IMR-90 (cell line): ENCODE data around the gene TAF4. TPM values are rescaled to one million over a fixed set of nuclear protein-coding genes. Genes with fewer than 3 reads are reported as not detected.
A peak's percentile ranks its signal among the peaks of the same experiment; 100 is the strongest.

Source experiments
- ATAC-seq: fragments of 200-7000 bp; cut with Tn5 transposase; 2 replicates; pipeline ENCODE4 v1.9.1; 2020; ENCODE audit warnings: low read depth, mild to moderate bottlenecking, moderate library complexity
- BruUV-seq: library from RNA; stranded (reverse); fragments of 400-500 nt; replicated peaks from 2 replicates; lab custom pipeline; 2021; lab: Mats Ljungman, UMichigan
- CTCF ChIA-PET: fragments of 300-600 bp; formaldehyde crosslinking; extraction: SDS; loops from one replicate; lab custom pipeline; 2021; ENCODE audit warnings: antibody characterized with exemption; lab: Yijun Ruan, JAX
- POLR2A ChIA-PET: fragments of 300-600 bp; sonication (Branson Sonifier 250); formaldehyde crosslinking; loops from one replicate; lab custom pipeline; 2022; ENCODE audit warnings: antibody characterized with exemption; ENCODE audit not compliant: unreplicated experiment; lab: Charles Lee
- DNase-seq: peaks from one replicate; pipeline ENCODE4 v3.0.0; 2013
- H2AFZ ChIP-seq: replicated peaks from 2 replicates; pipeline ENCODE3; 2013; ENCODE audit warnings: low read length, mild to moderate bottlenecking; ENCODE audit not compliant: poor library complexity
- H2AK5ac ChIP-seq: 2 replicates; pipeline ENCODE4 v1.6.1; 2013; ENCODE audit warnings: low read depth, low read length, inconsistent platforms
- H2AK9ac ChIP-seq: replicated peaks from 2 replicates; pipeline ENCODE3; 2013; ENCODE audit warnings: mild to moderate bottlenecking, low read depth, low read length, moderate library complexity; ENCODE audit not compliant: poor library complexity
- H2BK120ac ChIP-seq: 2 replicates; pipeline ENCODE4 v1.6.1; 2013; ENCODE audit warnings: low read depth, low read length, inconsistent platforms
- H2BK15ac ChIP-seq: 3 replicates; pipeline ENCODE4 v1.6.1; 2013; ENCODE audit warnings: low read depth, low read length, inconsistent platforms
- H2BK20ac ChIP-seq: 2 replicates; pipeline ENCODE4 v1.6.1; 2013; ENCODE audit warnings: low read depth, mild to moderate bottlenecking, inconsistent platforms, low read length, moderate library complexity
- H2BK5ac ChIP-seq: 2 replicates; pipeline ENCODE4 v1.6.1; 2013; ENCODE audit warnings: mild to moderate bottlenecking, low read depth, low read length, inconsistent platforms; ENCODE audit not compliant: poor library complexity, severe bottlenecking
- H3K14ac ChIP-seq: replicated peaks from 2 replicates; pipeline ENCODE4 v1.6.1; 2013; ENCODE audit warnings: low read depth, low read length, inconsistent platforms
- H3K18ac ChIP-seq: 2 replicates; pipeline ENCODE4 v1.6.1; 2013; ENCODE audit warnings: low read depth, low read length, control low read depth
- H3K23ac ChIP-seq: 2 replicates; pipeline ENCODE4 v1.6.1; 2013; ENCODE audit warnings: low read depth, low read length, inconsistent platforms
- H3K27ac ChIP-seq: 2 replicates; pipeline ENCODE4 v1.5.1; 2013; ENCODE audit warnings: mild to moderate bottlenecking, control low read depth, low read length; ENCODE audit not compliant: insufficient read depth
- H3K27me3 ChIP-seq: 2 replicates; pipeline ENCODE4 v1.6.1; 2013; ENCODE audit warnings: low read length; ENCODE audit not compliant: control insufficient read depth, insufficient read depth
- H3K36me3 ChIP-seq: 2 replicates; pipeline ENCODE4 v1.6.1; 2013; ENCODE audit warnings: low read length, mixed read lengths; ENCODE audit not compliant: control insufficient read depth, insufficient read depth
- H3K4ac ChIP-seq: 2 replicates; pipeline ENCODE4 v1.6.1; 2013; ENCODE audit warnings: low read depth, low read length, inconsistent platforms
- H3K4me1 ChIP-seq: 2 replicates; pipeline ENCODE4 v1.6.1; 2013; ENCODE audit warnings: low read length, mixed read lengths; ENCODE audit not compliant: control insufficient read depth, insufficient read depth
- H3K4me2 ChIP-seq: 2 replicates; pipeline ENCODE4 v1.6.1; 2013; ENCODE audit warnings: low read depth, mild to moderate bottlenecking, control low read depth, low read length, moderate library complexity
- H3K4me3 ChIP-seq: 2 replicates; pipeline ENCODE4 v1.5.1; 2013; ENCODE audit warnings: low read depth, mild to moderate bottlenecking, control low read depth, low read length, moderate library complexity; ENCODE audit not compliant: insufficient read depth
- H3K56ac ChIP-seq: 2 replicates; pipeline ENCODE4 v1.6.1; 2013; ENCODE audit warnings: low read length, inconsistent platforms; ENCODE audit not compliant: insufficient read depth; ENCODE audit errors: extremely low read depth
- H3K79me1 ChIP-seq, 2 experiments: 2 replicates each; pipeline ENCODE4 v1.6.1; 2013; ENCODE audit warnings: low read length in 2 of 2, inconsistent platforms in 1 of 2, low read depth in 1 of 2
- H3K9ac ChIP-seq: 2 replicates; pipeline ENCODE4 v1.6.1; 2013; ENCODE audit warnings: low read depth, low read length, control low read depth
- H3K9me1 ChIP-seq: 2 replicates; pipeline ENCODE4 v1.6.1; 2013; ENCODE audit warnings: low read length, inconsistent platforms; ENCODE audit not compliant: insufficient read depth
- H3K9me3 ChIP-seq: 2 replicates; pipeline ENCODE4 v1.6.1; 2013; ENCODE audit warnings: low read length; ENCODE audit not compliant: control insufficient read depth, insufficient read depth
- H4K20me1 ChIP-seq: 2 replicates; pipeline ENCODE4 v1.6.1; 2013; ENCODE audit warnings: low read length, inconsistent platforms; ENCODE audit not compliant: insufficient read depth
- H4K5ac ChIP-seq: 2 replicates; pipeline ENCODE4 v1.6.1; 2013; ENCODE audit warnings: mild to moderate bottlenecking, low read depth, low read length, control low read depth
- H4K8ac ChIP-seq, 2 experiments: 2 replicates each; pipeline ENCODE4 v1.6.1; 2013; ENCODE audit warnings: low read depth in 2 of 2, low read length in 2 of 2, control low read depth in 1 of 2, inconsistent platforms in 1 of 2
- H4K91ac ChIP-seq: 2 replicates; pipeline ENCODE4 v1.6.1; 2013; ENCODE audit warnings: low read depth, low read length, inconsistent platforms; ENCODE audit not compliant: insufficient read depth
- CEBPB ChIP-seq: IDR thresholded peaks from 2 replicates; pipeline ENCODE4 v1.6.1; 2012; ENCODE audit warnings: low read depth, low read length, improper control_type of control experiment
- RAD21 ChIP-seq: IDR thresholded peaks from 2 replicates; pipeline ENCODE4 v1.6.1; 2012; ENCODE audit warnings: low read length, improper control_type of control experiment
- WGBS, 2 experiments: methylation state at CpG; one replicate each; pipeline versions ENCODE4 v1.1.5 to v1.1.7; 2013; ENCODE audit warnings: missing lambda C conversion rate in 2 of 2; ENCODE audit not compliant: insufficient read length in 1 of 2; ENCODE audit errors: extremely low coverage in 2 of 2; 5-methylcytosine and 5-hydroxymethylcytosine counted together
- dilution Hi-C: fragments of 300-500 bp; cut with HindIII; formaldehyde crosslinking; loops from one replicate; pipeline ENCODE4 v1.14.3; 2018; ENCODE audit warnings: low sequenced_read_pairs; ENCODE audit not compliant: unreplicated experiment
- in situ Hi-C: fragments of 300-500 bp; cut with MboI; formaldehyde crosslinking; loops from 3 replicates; pipeline ENCODE4 v1.14.3; 2019; ENCODE audit warnings: low sequenced_read_pairs, inconsistent platforms, mixed read lengths
- intact Hi-C: fragments of 100-400 bp; cut with micrococcal nuclease; formaldehyde crosslinking; loops from 2 replicates; pipeline ENCODE4 v1.10.0; 2022
- polyA plus RNA-seq, 3 experiments: library from polyadenylated mRNA; depleted of rRNA; stranded (reverse); fragments of >200 nt; gene quantifications; 2 replicates each; pipeline ENCODE4 v1.2.3, GENCODE V29; 2012; ENCODE audit warnings: low replicate concordance in 1 of 3
- total RNA-seq: library from RNA; depleted of rRNA; stranded (reverse); fragments of >200 nt; gene quantifications from 2 replicates; pipeline ENCODE4 v1.2.3, GENCODE V29; 2012

TAF4 gene
- total and polyA plus RNA-seq, 2 of the 4 experiments (the other 2 are of a cell fraction), result 1.4 to 5.1 TPM

DNA sequence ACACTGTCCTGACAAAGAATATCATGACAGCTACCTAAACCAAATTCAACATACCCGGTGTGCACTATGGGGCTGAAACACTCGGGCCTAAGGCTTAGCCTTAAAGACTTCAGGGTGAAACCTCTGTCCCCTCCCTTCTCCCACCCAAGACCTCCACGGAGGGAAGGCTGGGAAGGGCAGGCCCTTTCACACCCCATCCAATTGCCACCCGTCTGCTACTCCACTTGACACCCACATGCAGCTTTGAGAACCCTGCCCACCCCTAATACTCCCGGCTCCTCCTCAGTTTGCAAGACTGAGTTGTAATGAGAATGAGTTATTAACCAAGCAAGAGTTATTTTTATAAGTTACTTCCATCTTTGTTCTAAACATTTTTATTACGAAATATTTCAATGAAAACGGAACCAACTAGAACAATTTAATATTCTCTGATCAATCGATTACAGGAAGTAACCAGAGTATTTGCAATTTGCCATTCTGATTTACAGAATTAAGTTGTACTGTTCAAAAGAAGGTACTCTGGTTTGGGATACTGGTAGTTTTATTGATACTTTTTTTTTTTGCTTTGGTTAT lies 3.7 kb downstream of the TAF4 start:
- no peak overlapping the region for H3K23ac ChIP-seq
- intact Hi-C loops, result loop anchor here (5.0 kb wide), 1 partner anchor 35 kb away; no protein-coding TSS in a partner anchor
- no peak overlapping the region for H4K5ac ChIP-seq
- ChIA-PET POLR2A (no interaction called here), CTCF (no interaction called here)
- H3K9me1 ChIP-seq, result no peaks in the 10 kb centered on the region; the same call in 1 of the 2 replicates
- WGBS, 2 experiments, result 100% methylated on average over 2 of the region's 8 CpGs; no CpG with 5 or more reads in 1 of the 2 experiments
- no peak overlapping the region for H4K91ac ChIP-seq
- no TSS peak for BruUV-seq
- H3K4ac ChIP-seq, result no peak overlapping the region
- H2AK9ac ChIP-seq, result no peak overlapping the region
- DNase-seq, result no peak
- peaks cover 26 to 63% of the 10 kb centered on the region in 2 experiments for H3K79me1 ChIP-seq
- in situ Hi-C loops, result no loop called here
- 0 out of 2 replicates have a peak, but pooled peaks have one; percentile 9 for TF ChIP-seq CEBPB
- no peak for TF ChIP-seq RAD21
- no peak overlapping the region for H3K56ac ChIP-seq
- no peak overlapping the region for H3K9ac ChIP-seq
- H2BK5ac ChIP-seq, result no peak overlapping the region
- H3K14ac ChIP-seq, result no peak overlapping the region
- no peaks in the 10 kb centered on the region for H3K9me3 ChIP-seq
- H2AK5ac ChIP-seq, result no peak overlapping the region
- H2AFZ ChIP-seq, result no peak overlapping the region
- H3K27ac ChIP-seq, result no peak overlapping the region
- ATAC-seq, result no peak
- H4K8ac ChIP-seq, result no peak overlapping the region
- dilution Hi-C loops, result no loop called here
- no peak overlapping the region for H2BK120ac ChIP-seq
- H3K4me3 ChIP-seq, result no peak overlapping the region
- no peak overlapping the region for H3K4me2 ChIP-seq
- peaks cover 54% of the 10 kb centered on the region for H4K20me1 ChIP-seq
- H2BK20ac ChIP-seq, result no peak overlapping the region
- H3K27me3 ChIP-seq, result no peaks in the 10 kb centered on the region
- H3K4me1 ChIP-seq, result peaks cover 14% of the 10 kb centered on the region
- H3K36me3 ChIP-seq, result 0 out of 2 replicates have a peak, but pooled peaks cover 1% of the 10 kb centered on the region
- H2BK15ac ChIP-seq, result no peak overlapping the region
- H3K18ac ChIP-seq, result no peak overlapping the region
